GM23248 (cell line): ENCODE data around the gene CYP39A1. TPM values are rescaled to one million over a fixed set of nuclear protein-coding genes. Genes with fewer than 3 reads are reported as not detected.

ENCODE experiments used
- DNase-seq: peaks from one replicate; pipeline ENCODE4 v3.0.0-alpha.2; 2015
- H2AFZ ChIP-seq: fragments of 200-600 bp; sonication (generic); 2 replicates; pipeline ENCODE4 v1.6.1; 2016; ENCODE audit warnings: antibody characterized with exemption
- H3F3A ChIP-seq: fragments of 200-600 bp; sonication (generic); 2 replicates; pipeline ENCODE4 v1.6.1; 2016; ENCODE audit warnings: mild to moderate bottlenecking, antibody characterized with exemption, mixed run types; ENCODE audit not compliant: insufficient read depth
- H3K27ac ChIP-seq: fragments of 200-600 bp; sonication (generic); 2 replicates; pipeline ENCODE4 v1.5.1; 2016; ENCODE audit warnings: mild to moderate bottlenecking
- H3K27me3 ChIP-seq: fragments of 200-600 bp; sonication (generic); replicated peaks from 2 replicates; pipeline ENCODE4 v1.6.1; 2016; ENCODE audit warnings: mild to moderate bottlenecking; ENCODE audit not compliant: insufficient read depth
- H3K36me3 ChIP-seq: fragments of 200-600 bp; sonication (generic); 2 replicates; pipeline ENCODE4 v1.6.1; 2016; ENCODE audit warnings: low read depth, mild to moderate bottlenecking
- H3K4me1 ChIP-seq: fragments of 200-600 bp; sonication (generic); 2 replicates; pipeline ENCODE4 v1.6.1; 2016; ENCODE audit warnings: mild to moderate bottlenecking; ENCODE audit not compliant: insufficient read depth
- H3K4me2 ChIP-seq: fragments of 200-600 bp; sonication (generic); one replicate; pipeline ENCODE4 v1.6.1; 2016; ENCODE audit warnings: mild to moderate bottlenecking; ENCODE audit not compliant: unreplicated experiment
- H3K4me3 ChIP-seq: fragments of 200-600 bp; sonication (generic); 2 replicates; pipeline ENCODE4 v1.5.1; 2016; ENCODE audit warnings: mild to moderate bottlenecking
- H3K79me2 ChIP-seq: fragments of 200-600 bp; sonication (generic); 2 replicates; pipeline ENCODE4 v1.6.1; 2016; ENCODE audit warnings: mild to moderate bottlenecking; ENCODE audit not compliant: insufficient read depth
- H3K9ac ChIP-seq: fragments of 200-600 bp; sonication (generic); 2 replicates; pipeline ENCODE4 v1.6.1; 2016; ENCODE audit warnings: mild to moderate bottlenecking
- H3K9me2 ChIP-seq: fragments of 200-600 bp; sonication (generic); 2 replicates; pipeline ENCODE4 v1.6.1; 2016; ENCODE audit warnings: mixed run types, mild to moderate bottlenecking, moderate library complexity; ENCODE audit not compliant: insufficient read depth
- H3K9me3 ChIP-seq: fragments of 200-600 bp; sonication (generic); one replicate; pipeline ENCODE4 v1.6.1; 2017; ENCODE audit warnings: low read depth
- H4K20me1 ChIP-seq: fragments of 200-600 bp; sonication (generic); 2 replicates; pipeline ENCODE4 v1.6.0; 2016; ENCODE audit not compliant: insufficient read depth
- EZH2 ChIP-seq: fragments of 200-600 bp; sonication (generic); IDR thresholded peaks from 2 replicates; pipeline ENCODE4 v1.6.1; 2018; ENCODE audit warnings: antibody characterized with exemption, mild to moderate bottlenecking; ENCODE audit not compliant: insufficient read depth, poor library complexity, severe bottlenecking
- EZH2phosphoT487 ChIP-seq: fragments of 200-600 bp; sonication (generic); IDR thresholded peaks from 2 replicates; pipeline ENCODE4 v1.6.1; 2018; ENCODE audit warnings: antibody characterized with exemption, moderate library complexity, mild to moderate bottlenecking, low read depth; ENCODE audit not compliant: insufficient read depth
- WGBS, 2 experiments: methylation state at CpG; one replicate each; pipeline ENCODE4 v1.1.6; 2015 to 2017; ENCODE audit warnings: low lambda C conversion rate in 2 of 2, low coverage in 1 of 2; ENCODE audit errors: missing lambda C conversion rate in 2 of 2; 5-methylcytosine and 5-hydroxymethylcytosine counted together
- in situ Hi-C: fragments of 300-500 bp; cut with MboI; formaldehyde crosslinking; loops from 2 replicates; pipeline ENCODE4 v1.15.0; 2020
- polyA plus RNA-seq: library from polyadenylated mRNA; unstranded; fragments of >200 nt; fragmentation: Nextera tagmentation; extraction: Ambion mirVana; gene quantifications from 2 replicates; pipeline ENCODE4 v1.2.1, GENCODE V29; 2016
- total RNA-seq: library from RNA; depleted of rRNA; stranded (reverse); fragments of >200 nt; shearing (Covaris generic); gene quantifications from 2 replicates; pipeline ENCODE4 v1.2.3, GENCODE V29; 2014

CYP39A1 gene
- total and polyA plus RNA-seq, 2 experiments from 2014 or later: 0.46 TPM; not detected in 1

DNA sequence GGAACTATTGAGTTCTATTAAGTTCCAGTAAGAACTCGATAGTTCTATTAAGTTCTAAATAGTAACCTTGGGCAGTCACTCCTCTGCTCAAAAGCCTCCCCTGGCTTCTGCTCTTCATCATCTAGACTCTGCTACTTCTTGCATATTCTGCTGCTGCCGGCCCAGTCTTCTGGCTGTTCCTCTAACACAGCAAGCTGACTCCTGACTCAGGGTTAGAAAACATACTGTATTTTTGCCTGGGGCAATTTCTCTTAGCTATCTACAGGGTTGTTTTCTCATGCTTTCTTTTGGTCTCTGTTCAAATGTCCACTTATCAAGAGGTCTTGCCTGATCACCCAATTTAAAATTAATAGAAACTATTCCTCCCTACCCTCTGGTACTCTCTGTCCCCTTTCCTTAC lies 14.8 kb upstream of the CYP39A1 start:
- in situ Hi-C loops: no loop called here
- Histone ChIP-seq H3K4me3 (no peak overlapping the region), H3F3A (no peaks in the 10 kb centered on the region), H3K9ac (no peak overlapping the region), H4K20me1 (no peaks in the 10 kb centered on the region), H3K36me3 (no peaks in the 10 kb centered on the region), H3K4me2 (no peak overlapping the region), H3K4me1 (no peaks in the 10 kb centered on the region), H3K79me2 (no peaks in the 10 kb centered on the region), H3K27ac (no peak overlapping the region), H2AFZ (no peak overlapping the region), H3K9me2 (no peaks in the 10 kb centered on the region), H3K27me3 (no peaks in the 10 kb centered on the region), H3K9me3 (no peaks in the 10 kb centered on the region)
- DNase-seq: no peak
- TF ChIP-seq EZH2 (no peak), EZH2phosphoT487 (no peak)
- 96% methylated on average over 2 of the region's 2 CpGs for WGBS, 2 experiments

DNA sequence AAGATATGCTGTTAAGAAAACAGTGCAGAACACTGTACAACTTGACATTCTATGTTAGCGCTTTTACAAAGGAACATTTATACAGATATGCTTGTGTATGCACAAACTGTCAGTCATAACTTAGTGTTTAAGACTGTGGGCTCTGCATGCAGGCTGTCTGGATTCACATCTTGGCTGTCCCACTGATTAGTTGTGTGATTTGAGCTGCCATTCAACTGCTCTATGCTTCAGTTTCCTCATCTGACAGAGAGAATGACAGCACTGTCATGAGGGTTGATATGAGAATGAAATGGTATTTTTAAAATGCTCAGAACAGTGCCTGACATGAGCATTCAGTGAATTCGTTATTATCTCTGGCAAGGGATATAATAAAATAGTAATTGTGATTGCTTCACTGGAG lies 8.9 kb upstream of the CYP39A1 start:
- DNase-seq: no peak
- Histone ChIP-seq H3F3A (no peaks in the 10 kb centered on the region), H3K4me2 (no peak overlapping the region), H3K27me3 (no peaks in the 10 kb centered on the region), H3K36me3 (no peaks in the 10 kb centered on the region), H3K79me2 (no peaks in the 10 kb centered on the region), H3K9me2 (no peaks in the 10 kb centered on the region), H3K27ac (no peak overlapping the region), H3K9me3 (no peaks in the 10 kb centered on the region), H4K20me1 (no peaks in the 10 kb centered on the region), H3K4me1 (no peaks in the 10 kb centered on the region), H2AFZ (no peak overlapping the region), H3K4me3 (no peak overlapping the region), H3K9ac (no peak overlapping the region)
- in situ Hi-C loops: no loop called here
- WGBS, 2 experiments: 90 to 92% methylated on average over 2 of the region's 2 CpGs
- TF ChIP-seq EZH2phosphoT487: no peak

DNA sequence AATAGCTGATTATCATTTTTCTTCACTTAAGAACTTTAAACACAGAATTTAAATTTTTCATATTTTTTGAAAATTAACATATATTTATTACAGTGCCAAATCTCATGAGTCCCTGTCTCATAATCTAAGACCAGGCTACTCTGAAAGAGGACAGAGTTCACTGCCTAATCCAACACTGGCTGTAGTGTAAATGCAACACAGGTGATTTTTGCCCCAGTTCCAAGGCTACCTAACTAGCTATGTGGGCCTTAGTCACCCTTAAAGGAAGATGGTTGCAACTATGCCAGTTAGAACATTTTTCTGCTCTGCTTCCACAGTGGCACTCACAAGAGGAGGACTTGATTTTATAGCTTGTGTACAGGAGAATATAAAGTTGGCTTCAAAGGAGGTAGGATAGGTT lies 5.0 kb upstream of the CYP39A1 start:
- H2AFZ ChIP-seq: no peak overlapping the region
- H3K36me3 ChIP-seq: no peaks in the 10 kb centered on the region
- H3K9me2 ChIP-seq: no peaks in the 10 kb centered on the region
- H3K9me3 ChIP-seq: no peaks in the 10 kb centered on the region
- DNase-seq: no peak
- H3K9ac ChIP-seq: no peak overlapping the region
- no peaks in the 10 kb centered on the region for H4K20me1 ChIP-seq
- in situ Hi-C loops: no loop called here
- no peak overlapping the region for H3K27ac ChIP-seq
- H3K27me3 ChIP-seq: no peaks in the 10 kb centered on the region
- no peaks in the 10 kb centered on the region for H3K79me2 ChIP-seq
- TF ChIP-seq EZH2phosphoT487 (no peak), EZH2 (no peak)
- H3K4me3 ChIP-seq: no peak overlapping the region
- H3K4me1 ChIP-seq: peaks cover 7% of the 10 kb centered on the region
- H3K4me2 ChIP-seq: no peak overlapping the region
- no peaks in the 10 kb centered on the region for H3F3A ChIP-seq

DNA sequence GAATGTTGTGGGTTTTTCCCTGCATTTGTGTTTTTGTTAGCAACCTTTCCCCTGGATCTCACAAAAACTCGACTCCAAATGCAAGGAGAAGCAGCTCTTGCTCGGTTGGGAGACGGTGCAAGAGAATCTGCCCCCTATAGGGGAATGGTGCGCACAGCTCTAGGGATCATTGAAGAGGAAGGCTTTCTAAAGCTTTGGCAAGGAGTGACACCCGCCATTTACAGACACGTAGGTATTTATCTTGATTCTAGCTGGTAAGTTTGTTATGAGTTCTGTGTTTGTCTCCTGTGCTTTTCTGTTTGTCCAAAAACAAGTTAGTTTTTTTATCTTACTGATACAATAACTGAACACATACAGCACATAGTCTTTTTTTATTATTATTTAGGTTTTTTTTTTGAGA lies 3.2 kb upstream of the CYP39A1 start:
- no peak overlapping the region for H3K4me2 ChIP-seq
- TF ChIP-seq EZH2: no peak
- TF ChIP-seq EZH2phosphoT487: no peak
- no peaks in the 10 kb centered on the region for H3K27me3 ChIP-seq
- in situ Hi-C loops: no loop called here
- H3K4me3 ChIP-seq: no peak overlapping the region
- H3K36me3 ChIP-seq: no peaks in the 10 kb centered on the region
- no peaks in the 10 kb centered on the region for H3K79me2 ChIP-seq
- no peaks in the 10 kb centered on the region for H3K9me3 ChIP-seq
- H3F3A ChIP-seq: no peaks in the 10 kb centered on the region
- peaks cover 12% of the 10 kb centered on the region for H3K4me1 ChIP-seq
- WGBS, 2 experiments: 88% methylated on average over 6 of the region's 6 CpGs
- DNase-seq: no peak
- no peaks in the 10 kb centered on the region for H4K20me1 ChIP-seq
- no peak overlapping the region for H2AFZ ChIP-seq
- no peak overlapping the region for H3K9ac ChIP-seq
- no peaks in the 10 kb centered on the region for H3K9me2 ChIP-seq
- H3K27ac ChIP-seq: no peak overlapping the region
